NCI-H128 (cell line): ENCODE data around the gene PCSK6.
"Not testable (repeated sequence)": the region's sequence is repeated elsewhere in the genome, so short reads cannot be mapped to it uniquely, and the experiment has no call there.

Experiments
- DNase-seq: peaks from one replicate; lab custom pipeline; 2025; ENCODE audit not compliant: unreplicated experiment; lab: John Stamatoyannopoulos, UW

The PCSK6 gene

DNA sequence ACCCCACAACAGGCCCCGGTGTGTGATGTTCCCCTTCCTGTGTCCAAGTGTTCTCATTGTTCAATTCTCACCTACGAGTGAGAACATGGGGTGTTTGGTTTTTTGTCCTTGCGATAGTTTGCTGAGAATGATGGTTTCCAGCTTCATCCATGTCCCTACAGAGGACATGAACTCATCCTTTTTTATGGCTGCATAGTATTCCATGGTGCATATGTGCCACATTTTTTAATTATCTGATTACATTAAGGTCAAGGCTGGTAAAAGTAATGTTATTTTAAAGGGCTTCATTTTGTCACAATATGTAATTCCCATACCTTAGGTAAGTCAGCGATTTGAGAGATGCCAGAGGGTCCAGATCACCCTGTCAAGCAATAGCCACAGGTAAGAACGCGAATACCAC lies 202.2 kb downstream of the PCSK6 start:
- not testable (repeated sequence) for DNase-seq

DNA sequence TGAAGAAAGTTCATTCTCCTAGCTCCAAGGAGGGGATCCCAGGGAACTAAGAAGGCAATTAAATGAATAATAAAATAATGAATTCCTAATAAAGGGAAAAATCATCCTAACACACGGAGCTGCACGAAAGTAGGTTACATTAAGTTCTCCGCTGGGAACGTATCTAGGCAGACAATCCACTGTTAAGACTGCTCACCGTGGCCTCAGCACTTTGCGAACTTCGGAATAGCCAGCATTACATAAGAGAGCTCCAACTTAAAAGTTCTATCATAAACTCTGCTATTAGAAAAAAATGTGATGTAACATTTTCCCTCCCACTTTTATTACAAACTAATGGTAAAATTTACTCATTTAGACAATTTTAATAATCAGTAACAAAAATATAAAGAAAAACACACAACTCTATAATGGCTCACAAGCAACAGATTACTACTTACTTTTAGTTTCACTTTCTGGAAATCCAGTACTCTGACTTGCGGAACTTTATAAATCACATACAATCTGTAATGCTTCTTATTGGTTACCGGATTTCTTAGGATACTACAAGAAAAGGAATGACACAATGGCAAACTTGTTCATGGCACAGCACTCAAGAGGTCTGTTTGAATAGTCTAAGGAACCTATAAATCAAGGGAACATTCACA lies 202.9 kb downstream of the PCSK6 start:
- DNase-seq: no peak

- DNase-seq: no peak
These were observed 205.6 kb downstream of the PCSK6 start for GRCh38 chr15:101283931-101284330.

DNA sequence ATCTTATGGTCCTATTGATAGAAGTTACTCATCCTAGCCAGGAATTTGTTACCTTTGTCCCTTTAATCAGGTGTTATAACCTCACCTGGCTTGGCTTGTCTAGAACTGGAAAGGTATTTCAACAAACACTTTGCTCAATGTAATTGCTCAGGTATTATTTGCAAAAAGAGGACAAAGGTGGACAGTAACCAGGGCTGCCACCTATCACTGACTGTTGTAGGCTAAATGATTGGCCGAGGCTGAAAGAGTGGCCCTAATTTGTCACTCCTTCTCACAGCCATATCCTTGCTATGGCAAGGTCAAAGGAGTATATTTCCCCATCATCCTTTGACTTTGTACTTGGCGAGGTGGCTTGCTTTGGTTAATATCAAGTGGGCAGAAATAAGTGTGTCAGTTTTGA lies 209.5 kb downstream of the PCSK6 start:
- no peak for DNase-seq

GRCh38 chr15:101277943-101278564 lies 211.5 kb downstream of the PCSK6 start:
- DNase-seq: no peak

DNA sequence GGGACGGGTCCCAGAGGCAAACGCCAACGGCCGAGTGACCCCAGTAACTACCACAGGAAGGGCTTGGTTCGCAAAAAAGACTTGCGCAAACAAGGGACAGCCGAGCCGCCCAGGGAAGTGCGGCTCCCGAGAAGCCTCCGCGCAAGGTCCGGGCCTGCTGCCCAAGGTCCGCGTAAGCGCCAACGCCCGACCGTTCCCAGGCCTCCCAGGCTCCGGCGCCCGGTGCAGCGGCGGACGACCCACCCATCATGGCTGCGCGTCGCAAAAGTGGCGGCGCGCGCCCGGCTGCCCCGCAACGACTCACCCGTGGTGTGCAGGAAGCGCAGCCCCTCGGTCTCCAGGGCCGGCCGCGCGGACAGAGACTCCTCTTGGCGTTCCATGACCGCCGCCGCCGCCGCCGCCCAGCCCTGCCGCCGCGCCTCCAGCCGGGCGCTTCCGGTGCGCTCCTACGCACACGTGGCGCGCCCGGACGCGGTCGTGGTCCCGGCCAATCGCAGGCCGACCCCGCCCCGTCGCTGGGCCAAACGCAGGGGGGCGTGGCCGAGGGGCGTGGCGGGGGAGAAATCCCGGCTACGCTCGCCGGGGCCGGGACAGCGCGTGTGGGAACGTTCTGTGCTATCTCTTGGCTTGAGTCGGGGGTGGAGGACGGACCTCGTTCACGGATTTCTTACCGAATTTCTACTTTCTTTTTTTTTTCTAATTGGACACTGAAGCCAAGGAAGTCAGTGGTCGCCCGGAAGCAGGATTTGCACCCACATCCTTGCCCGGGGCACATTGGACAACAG lies 212.3 kb downstream of the PCSK6 start, which contains the start of gene SELENOS:
Gene SELENOS, minus strand, starts transcription at position 448 of the 785 bp plus-strand sequence. Its CDS starts 68 bp downstream, at position 380.
- peak; percentile 54 for DNase-seq

- DNase-seq: no peak
These were observed 212.9 kb downstream of the PCSK6 start for GRCh38 chr15:101276501-101277037.

DNA sequence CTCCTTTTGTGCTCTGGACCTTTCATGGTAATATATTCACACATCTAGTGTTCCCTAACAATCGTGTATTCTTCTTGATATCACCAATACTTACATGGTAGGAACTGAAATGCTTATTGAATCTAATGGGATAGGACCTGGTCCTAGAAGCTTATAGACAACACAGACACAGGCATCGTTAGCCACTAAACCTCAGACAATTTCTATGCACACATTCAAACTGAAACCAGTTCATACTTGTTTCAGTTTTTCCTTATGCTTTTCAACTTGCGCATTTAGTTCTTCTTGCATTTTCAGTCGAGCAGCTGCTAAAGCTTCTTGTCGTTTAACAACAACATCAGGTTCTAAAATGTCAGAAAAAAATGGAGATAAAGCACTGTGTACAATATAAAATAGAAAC lies 214.5 kb downstream of the PCSK6 start:
- no peak for DNase-seq

GRCh38 chr15:101273534-101273933 lies 216.0 kb downstream of the PCSK6 start:
- no peak for DNase-seq

- no peak for DNase-seq
These were observed 216.9 kb downstream of the PCSK6 start for GRCh38 chr15:101272584-101272983.

- no peak for DNase-seq
These were observed 219.9 kb downstream of the PCSK6 start for GRCh38 chr15:101269479-101270223.

- no peak for DNase-seq
These were observed 222.0 kb downstream of the PCSK6 start for GRCh38 chr15:101267320-101268104.

DNA sequence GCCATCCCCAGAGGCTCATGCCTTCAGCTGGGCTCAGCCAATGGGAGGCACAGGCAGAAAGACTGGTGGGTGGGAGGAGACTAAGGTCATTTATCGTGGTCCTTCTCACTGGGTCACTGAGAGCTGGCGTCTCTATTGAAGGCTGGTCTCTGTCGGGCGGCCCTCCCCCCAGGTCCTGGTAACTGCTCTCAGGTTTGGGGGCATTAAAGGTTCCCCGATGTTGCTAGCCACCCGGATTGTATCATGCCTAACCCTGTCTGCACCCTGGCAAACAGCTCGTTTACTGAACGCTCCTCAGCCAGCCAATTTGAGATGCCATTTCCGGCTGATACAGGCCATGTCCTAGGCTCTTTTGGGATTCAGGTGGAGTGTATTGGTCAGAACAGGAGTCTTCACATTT lies 222.7 kb downstream of the PCSK6 start:
- DNase-seq: no peak

DNA sequence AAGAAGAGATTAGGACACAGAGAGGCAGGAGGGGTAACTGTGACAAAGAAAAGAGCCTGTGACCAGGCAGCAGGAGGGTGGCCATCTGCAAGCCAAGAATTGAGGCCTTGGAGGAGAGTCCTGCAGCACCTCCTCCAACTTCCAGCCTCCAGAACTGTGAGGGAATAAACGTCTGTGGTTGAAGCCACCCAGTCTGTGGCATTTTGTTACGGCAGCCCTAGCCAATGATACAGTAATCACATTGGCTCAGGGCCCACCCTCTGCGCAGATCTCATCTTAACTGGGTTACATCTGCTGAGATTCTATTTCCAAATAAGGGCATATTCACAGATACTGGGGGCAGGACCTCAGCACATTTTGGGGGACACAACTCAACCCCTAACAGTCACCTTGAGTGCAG lies 223.5 kb downstream of the PCSK6 start:
- DNase-seq: no peak

- no peak for DNase-seq
These were observed 224.4 kb downstream of the PCSK6 start for GRCh38 chr15:101264911-101265641.

DNA sequence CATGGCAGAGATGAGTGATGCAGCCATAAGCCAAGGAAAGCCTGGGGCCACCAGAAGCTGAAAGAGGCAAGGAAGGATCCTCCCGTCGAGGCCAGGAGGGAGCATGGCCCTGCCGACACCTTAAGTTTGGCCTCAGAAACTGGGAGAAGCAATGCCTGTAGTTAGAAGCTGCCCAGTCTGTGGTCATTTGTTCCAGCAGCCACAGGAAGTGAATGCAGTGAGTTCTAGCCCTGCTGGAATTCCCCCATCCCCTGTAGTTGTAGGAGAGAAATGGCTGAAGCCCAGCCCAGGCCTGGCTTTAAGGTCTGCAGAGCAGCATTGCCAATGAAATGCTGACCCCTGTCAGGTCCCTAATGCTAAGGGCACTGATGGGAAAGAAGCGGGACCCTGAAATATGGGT lies 225.5 kb downstream of the PCSK6 start:
- no peak for DNase-seq

DNA sequence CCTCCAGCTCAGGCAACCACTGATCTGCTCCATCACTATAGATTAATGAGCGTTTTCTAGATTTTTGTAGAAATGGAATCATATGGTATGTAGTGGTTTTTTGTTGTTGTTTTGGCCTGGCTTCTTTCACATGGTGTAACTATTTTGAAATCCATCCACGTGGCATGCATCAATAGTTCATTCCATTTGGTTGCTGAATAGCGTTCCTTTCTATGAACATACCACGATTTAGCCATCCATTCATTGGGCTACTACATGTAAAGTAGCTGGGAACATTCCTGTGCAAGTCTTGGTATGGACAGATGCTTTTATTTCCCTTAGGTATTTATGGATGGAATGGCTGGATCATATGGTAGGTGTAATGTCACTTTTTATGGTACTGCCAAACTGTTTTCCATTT lies 227.0 kb downstream of the PCSK6 start:
- DNase-seq: no peak

DNA sequence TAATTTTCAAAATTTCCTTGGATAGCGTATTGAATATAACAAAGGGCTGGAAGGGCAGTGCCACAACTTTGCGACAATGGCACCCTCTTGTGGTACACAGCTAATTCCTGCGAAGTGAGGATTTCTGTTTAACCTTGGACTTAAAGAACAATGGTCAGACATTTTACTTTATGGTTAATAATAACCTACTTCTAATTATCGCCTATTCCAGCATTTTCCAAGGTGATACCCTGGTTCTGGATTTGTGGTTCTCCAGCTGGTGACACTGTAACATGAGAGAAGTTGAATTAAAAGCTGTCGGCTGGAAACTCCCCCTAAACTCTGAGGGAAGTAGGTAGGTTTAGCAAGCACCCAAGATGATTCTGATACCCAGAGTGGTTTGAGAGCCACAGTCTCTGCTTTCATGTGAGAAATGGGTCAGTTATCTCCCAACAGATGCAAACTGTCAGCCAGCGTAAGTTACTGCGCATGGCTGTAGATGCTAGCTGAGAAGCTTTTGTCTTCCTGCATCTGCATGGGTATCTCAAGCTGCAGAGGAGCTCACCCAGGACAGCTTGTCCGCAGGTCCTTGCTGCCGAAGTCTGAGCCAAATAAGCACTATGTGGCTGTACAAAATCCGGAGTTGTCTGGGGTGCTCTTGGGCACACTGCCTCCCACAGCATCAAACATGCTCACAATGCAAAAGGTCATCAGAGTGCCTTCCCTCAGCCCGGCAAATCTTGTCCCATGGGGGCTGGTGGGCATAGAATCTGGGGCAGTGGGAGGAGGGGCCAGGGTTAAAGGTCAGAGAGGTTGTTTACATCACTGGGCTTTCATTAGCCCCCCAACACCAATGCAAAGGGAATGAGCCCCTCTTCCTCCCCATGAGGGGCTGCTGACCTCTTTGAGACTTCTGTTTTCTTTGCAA lies 231.0 kb downstream of the PCSK6 start:
- peak; percentile 24 for DNase-seq

GRCh38 chr15:101256757-101257156 lies 232.8 kb downstream of the PCSK6 start:
- no peak for DNase-seq
